ENCODE data around the gene CHD9.

The CHD9 gene

GRCh38 chr16:53156516-53156915, 101.7 kb downstream of the CHD9 start:
- H3K4me3 ChIP-seq (ENCODE audit: low read depth, low read length, poor library complexity, severe bottlenecking) = no peak overlapping the region
- no peaks in the 10 kb centered on the region for H3K9me3 ChIP-seq (ENCODE audit: low read length)
- H2AFZ ChIP-seq (ENCODE audit: low read length) = no peak overlapping the region
- H3K79me2 ChIP-seq (ENCODE audit: insufficient read depth, low read length) = peaks cover 46% of the 10 kb centered on the region
- no peaks in the 10 kb centered on the region for H3F3A ChIP-seq (ENCODE audit: insufficient read depth, low read length)
- no peaks in the 10 kb centered on the region for H4K20me1 ChIP-seq (ENCODE audit: insufficient read depth, low read length)
- TF ChIP-seq CTCF (IDR thresholded peaks at IDR 0.05; ENCODE audit: low read length) = no peak
- TF ChIP-seq EZH2 (IDR thresholded peaks at IDR 0.05; ENCODE audit: borderline replicate concordance, low read length) = no peak
- H3K27me3 ChIP-seq (ENCODE audit: insufficient read depth, low read length) = no peaks in the 10 kb centered on the region
- peaks cover 21% of the 10 kb centered on the region for H3K36me3 ChIP-seq (ENCODE audit: insufficient read depth, low read length)
- no peak overlapping the region for H3K27ac ChIP-seq (ENCODE audit: low read depth, low read length, poor library complexity, severe bottlenecking)
- no peaks in the 10 kb centered on the region for H3K9me2 ChIP-seq (ENCODE audit: low read depth, low read length)
- H3K4me1 ChIP-seq (ENCODE audit: insufficient read depth, low read length, severe bottlenecking) = no peaks in the 10 kb centered on the region
- no peak overlapping the region for H3K4me2 ChIP-seq (ENCODE audit: low read length)
- H3K9ac ChIP-seq (ENCODE audit: low read length) = no peak overlapping the region

- Histone ChIP-seq H3K36me3 (ENCODE audit: insufficient read depth, low read length) (peaks cover 33% of the 10 kb centered on the region), H3K27me3 (ENCODE audit: insufficient read depth, low read length) (no peaks in the 10 kb centered on the region), H3K27ac (ENCODE audit: low read depth, low read length, poor library complexity, severe bottlenecking) (no peak overlapping the region), H3K4me3 (ENCODE audit: low read depth, low read length, poor library complexity, severe bottlenecking) (no peak overlapping the region), H3K4me1 (ENCODE audit: insufficient read depth, low read length, severe bottlenecking) (no peaks in the 10 kb centered on the region), H3K9me2 (ENCODE audit: low read depth, low read length) (no peaks in the 10 kb centered on the region), H3K9ac (ENCODE audit: low read length) (no peak overlapping the region), H3K4me2 (ENCODE audit: low read length) (no peak overlapping the region), H3F3A (ENCODE audit: insufficient read depth, low read length) (no peaks in the 10 kb centered on the region), H3K9me3 (ENCODE audit: low read length) (no peaks in the 10 kb centered on the region), H3K79me2 (ENCODE audit: insufficient read depth, low read length) (peaks cover 32% of the 10 kb centered on the region), H2AFZ (ENCODE audit: low read length) (no peak overlapping the region), H4K20me1 (ENCODE audit: insufficient read depth, low read length) (no peaks in the 10 kb centered on the region)
- peak; percentile 78 for TF ChIP-seq CTCF (IDR thresholded peaks at IDR 0.05; ENCODE audit: low read length)
- no peak for TF ChIP-seq EZH2 (IDR thresholded peaks at IDR 0.05; ENCODE audit: borderline replicate concordance, low read length)
Measured at GRCh38 chr16:53159781-53160436, 105.1 kb downstream of the CHD9 start.

- Histone ChIP-seq H3K27me3 (ENCODE audit: insufficient read depth, low read length) (no peaks in the 10 kb centered on the region), H3K9me2 (ENCODE audit: low read depth, low read length) (no peaks in the 10 kb centered on the region), H4K20me1 (ENCODE audit: insufficient read depth, low read length) (no peaks in the 10 kb centered on the region), H3K9me3 (ENCODE audit: low read length) (no peaks in the 10 kb centered on the region), H3K36me3 (ENCODE audit: insufficient read depth, low read length) (peaks cover 12% of the 10 kb centered on the region), H2AFZ (ENCODE audit: low read length) (no peak overlapping the region), H3K27ac (ENCODE audit: low read depth, low read length, poor library complexity, severe bottlenecking) (no peak overlapping the region), H3F3A (ENCODE audit: insufficient read depth, low read length) (no peaks in the 10 kb centered on the region), H3K4me3 (ENCODE audit: low read depth, low read length, poor library complexity, severe bottlenecking) (no peak overlapping the region), H3K4me2 (ENCODE audit: low read length) (no peak overlapping the region), H3K79me2 (ENCODE audit: insufficient read depth, low read length) (peaks cover 60% of the 10 kb centered on the region), H3K9ac (ENCODE audit: low read length) (no peak overlapping the region), H3K4me1 (ENCODE audit: insufficient read depth, low read length, severe bottlenecking) (no peaks in the 10 kb centered on the region)
- TF ChIP-seq EZH2 (IDR thresholded peaks at IDR 0.05; ENCODE audit: borderline replicate concordance, low read length) = no peak
- no peak for TF ChIP-seq CTCF (IDR thresholded peaks at IDR 0.05; ENCODE audit: low read length)
Measured at GRCh38 chr16:53166099-53166498, 111.3 kb downstream of the CHD9 start.

Data from OCI-LY1 (cell line).